GM12892 (cell line): ENCODE data around the gene PRKCH.

Experiments
- DNase-seq: peaks from one replicate; pipeline ENCODE4 v3.0.0; 2011; ENCODE audit not compliant: insufficient read length
- FAIRE-seq: peaks from 2 replicates; lab custom pipeline; 2011; peaks lifted over from hg19 to GRCh38; lab: Jason Lieb, UNC
- POLR2A ChIP-seq: IDR thresholded peaks from 2 replicates; pipeline ENCODE4 v1.6.1; 2011; ENCODE audit warnings: low read depth, low read length, control low read depth
- POLR2AphosphoS5 ChIP-seq: IDR thresholded peaks from 2 replicates; pipeline ENCODE4 v1.6.1; 2011; ENCODE audit warnings: low read depth, low read length, control low read depth
- TAF1 ChIP-seq: IDR thresholded peaks from 2 replicates; pipeline ENCODE4 v1.6.1; 2011; ENCODE audit warnings: low read depth, mild to moderate bottlenecking, control low read depth, low read length, borderline replicate concordance

The PRKCH gene

GRCh38 chr14:61388173-61388975, 67.0 kb downstream of the PRKCH start:
- DNase-seq (no peak), FAIRE-seq (peak; percentile 48)
- TF ChIP-seq TAF1, result no peak
- peak; percentile 42 for TF ChIP-seq POLR2A

DNA sequence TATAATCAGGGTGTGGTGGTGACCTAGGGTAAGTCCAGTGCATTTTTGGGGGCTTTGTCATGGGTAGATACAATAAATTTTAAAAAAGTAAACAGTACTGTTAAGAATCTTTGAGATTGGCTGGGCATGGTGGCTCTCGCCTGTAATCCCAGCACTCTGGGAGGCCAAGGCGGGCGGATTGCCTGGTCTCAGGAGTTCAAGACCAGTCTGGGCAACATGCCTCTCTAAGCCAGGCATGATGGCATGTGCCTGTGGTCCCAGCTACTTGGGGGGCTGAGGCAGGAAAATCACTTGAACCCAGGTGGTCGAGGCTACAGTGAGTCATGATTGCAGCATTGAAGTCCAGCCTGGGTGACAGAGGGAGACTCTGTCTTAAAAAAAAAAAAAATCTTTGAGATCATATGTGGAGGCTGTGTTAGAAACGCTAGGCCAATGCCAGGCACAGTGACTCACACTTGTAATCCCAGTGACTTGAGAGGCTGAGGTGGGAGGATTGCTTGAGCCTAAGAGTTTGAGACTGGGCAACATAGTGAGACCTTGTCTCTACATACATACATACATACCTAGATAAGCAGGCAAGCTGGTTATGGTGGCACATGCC, 67.7 kb downstream of the PRKCH start:
- FAIRE-seq, result no peak
- DNase-seq, result no peak
- no peak for TF ChIP-seq TAF1
- no peak for TF ChIP-seq POLR2AphosphoS5
- TF ChIP-seq POLR2A, result no peak

GRCh38 chr14:61391119-61391518, 69.7 kb downstream of the PRKCH start:
- no peak for TF ChIP-seq TAF1
- no peak for TF ChIP-seq POLR2A
- TF ChIP-seq POLR2AphosphoS5, result no peak
- FAIRE-seq (no peak), DNase-seq (no peak)

DNA sequence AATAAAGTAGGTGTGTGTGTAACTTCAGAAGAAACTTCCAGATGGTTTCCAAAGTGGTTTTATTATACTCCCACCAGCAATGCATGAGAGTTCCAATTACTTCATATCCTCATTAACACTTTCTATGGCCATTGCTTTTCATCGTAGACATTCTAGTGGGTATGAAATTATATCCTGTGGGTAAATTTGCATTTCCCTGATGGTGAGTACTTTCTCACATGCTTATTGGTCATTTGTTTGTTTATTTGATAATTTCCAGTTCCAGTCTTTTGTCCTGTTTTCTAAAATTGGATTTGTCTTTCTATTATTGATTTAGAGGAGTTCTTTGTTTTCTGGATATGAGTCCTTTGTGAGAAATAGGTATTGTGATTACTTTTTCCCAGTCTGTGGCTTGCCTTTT, 70.9 kb downstream of the PRKCH start:
- no peak for FAIRE-seq
- TF ChIP-seq POLR2AphosphoS5 (no peak), TAF1 (no peak), POLR2A (no peak)
- no peak for DNase-seq

GRCh38 chr14:61394542-61394941, 73.2 kb downstream of the PRKCH start:
- FAIRE-seq, result no peak
- no peak for DNase-seq
- TF ChIP-seq TAF1 (no peak), POLR2AphosphoS5 (no peak), POLR2A (no peak)

DNA sequence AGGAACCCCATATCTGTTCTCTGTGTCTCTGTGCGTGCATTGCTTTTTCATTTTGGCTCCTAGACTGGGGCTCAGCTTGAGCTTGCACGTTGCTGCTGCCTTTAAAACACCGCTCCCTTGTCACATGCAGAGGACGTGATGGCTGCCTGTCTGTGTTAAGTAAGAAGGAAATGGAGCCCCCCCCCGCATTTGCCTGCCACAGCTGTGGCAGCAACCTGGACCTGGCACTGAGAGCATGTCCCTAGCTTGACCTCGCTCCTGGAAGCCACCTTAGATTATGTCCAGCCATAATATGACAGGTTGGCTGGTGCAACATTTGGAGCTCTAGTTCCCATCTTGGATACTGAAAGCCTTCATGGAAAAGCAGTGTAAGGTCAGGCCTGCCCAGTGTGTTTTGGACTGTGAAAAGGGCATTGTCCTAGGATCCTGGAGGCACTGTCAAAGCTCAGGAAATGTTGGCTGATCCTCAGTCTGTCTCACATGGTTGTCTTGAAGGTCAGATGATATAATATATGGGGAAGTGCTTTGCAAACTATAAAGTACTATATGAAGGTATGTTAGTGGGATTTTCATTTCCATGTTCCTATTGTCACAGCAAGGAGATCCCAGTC, 73.8 kb downstream of the PRKCH start:
- TF ChIP-seq TAF1, result no peak
- no peak for TF ChIP-seq POLR2AphosphoS5
- no peak for TF ChIP-seq POLR2A
- FAIRE-seq, result no peak
- DNase-seq, result no peak

DNA sequence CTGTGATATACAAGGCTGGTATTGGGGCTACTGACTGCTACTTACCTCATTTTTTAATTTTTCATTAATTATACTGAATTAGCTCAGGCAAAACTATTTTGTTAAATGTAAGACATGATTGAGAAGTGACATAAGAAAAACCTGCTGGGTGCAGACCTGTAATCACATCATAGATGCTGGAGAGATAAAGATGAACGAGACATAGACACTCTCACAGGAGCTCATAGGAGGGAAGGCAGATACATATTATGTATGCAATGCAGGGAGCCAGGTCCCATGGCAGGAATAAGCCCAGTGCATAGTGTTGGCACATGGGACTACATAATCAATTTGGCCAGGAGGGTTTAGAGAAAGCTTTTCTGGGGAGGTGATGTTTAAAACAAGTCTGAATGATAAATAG, 74.9 kb downstream of the PRKCH start:
- DNase-seq (no peak), FAIRE-seq (no peak)
- no peak for TF ChIP-seq POLR2A
- no peak for TF ChIP-seq POLR2AphosphoS5
- no peak for TF ChIP-seq TAF1

GRCh38 chr14:61396694-61397093, 75.3 kb downstream of the PRKCH start:
- no peak for TF ChIP-seq TAF1
- TF ChIP-seq POLR2AphosphoS5, result no peak
- no peak for TF ChIP-seq POLR2A
- DNase-seq, result no peak
- no peak for FAIRE-seq

DNA sequence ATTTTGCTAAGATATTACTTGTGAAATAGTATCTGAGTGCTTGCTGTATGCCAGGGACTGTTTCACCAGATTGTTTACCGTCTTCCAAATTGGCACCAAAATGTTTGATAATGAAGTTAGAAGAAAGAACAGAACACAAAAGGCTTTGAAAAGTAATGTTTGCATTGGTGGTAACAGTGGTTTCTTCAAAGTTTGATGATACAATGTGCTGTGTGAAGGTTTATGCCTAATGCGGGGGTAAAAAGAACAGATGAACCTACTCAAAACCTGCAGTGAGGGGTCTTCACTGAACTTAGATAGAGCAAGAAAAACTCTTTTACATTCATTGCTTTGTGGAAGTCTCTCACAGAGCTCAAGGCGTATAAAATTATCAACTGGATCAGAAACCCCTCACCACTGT, 76.2 kb downstream of the PRKCH start:
- no peak for TF ChIP-seq POLR2A
- no peak for TF ChIP-seq POLR2AphosphoS5
- TF ChIP-seq TAF1, result no peak
- FAIRE-seq, result no peak

DNA sequence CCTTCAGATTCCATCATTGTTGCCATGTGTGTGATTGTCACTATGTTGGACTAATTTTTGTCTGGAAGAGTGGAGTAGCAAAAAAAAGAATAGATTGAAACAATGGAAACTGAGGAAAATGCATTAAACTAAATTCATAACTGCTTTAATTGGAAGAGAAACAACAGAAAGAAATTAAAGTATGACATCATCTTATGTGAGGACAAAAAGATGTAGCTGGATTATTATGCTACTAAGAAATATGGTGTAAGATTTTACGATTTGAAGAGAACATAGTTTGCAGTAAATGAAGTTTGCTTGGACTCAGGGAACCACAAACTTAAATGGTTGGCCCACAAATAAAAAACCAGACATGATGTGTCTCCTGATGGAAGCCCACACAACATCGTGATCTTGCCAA, 76.8 kb downstream of the PRKCH start:
- FAIRE-seq (no peak), DNase-seq (no peak)
- TF ChIP-seq POLR2AphosphoS5, result no peak
- TF ChIP-seq TAF1, result no peak
- no peak for TF ChIP-seq POLR2A

More for the DNA sequence above, 76.2 kb downstream of the PRKCH start:
- DNase-seq, result no peak

- no peak for FAIRE-seq
- DNase-seq, result no peak
- TF ChIP-seq POLR2AphosphoS5, result no peak
- no peak for TF ChIP-seq TAF1
- no peak for TF ChIP-seq POLR2A
Observed at GRCh38 chr14:61399365-61399764, 78.0 kb downstream of the PRKCH start.

- DNase-seq, result no peak
- no peak for FAIRE-seq
- TF ChIP-seq TAF1 (no peak), POLR2AphosphoS5 (no peak), POLR2A (no peak)
Observed at GRCh38 chr14:61401461-61401860, 80.1 kb downstream of the PRKCH start.
